ENCODE data around the gene ZNF408.
"Not testable (repeated sequence)": the region's sequence is repeated elsewhere in the genome, so short reads cannot be mapped to it uniquely, and the experiment has no call there.

ZNF408 gene

GRCh38 chr11:46700241-46701077, at the start of gene ZNF408, which contains the start of gene ARHGAP1:
TSS of gene ZNF408 (plus strand) at chr11:46701031. CDS start at chr11:46701048, 17 bp downstream.
TSS of gene ARHGAP1 (minus strand) at chr11:46700619. CDS start at chr11:46696107, 4,512 bp downstream.
- DNase-seq (ENCODE audit: low spot score) = peak; percentile 98

GRCh38 chr11:46655631-46656030, 45.2 kb upstream of the ZNF408 start:
- DNase-seq (ENCODE audit: low spot score) = no peak

GRCh38 chr11:46657186-46657585, 43.6 kb upstream of the ZNF408 start:
- no peak for DNase-seq (ENCODE audit: low spot score)

DNA sequence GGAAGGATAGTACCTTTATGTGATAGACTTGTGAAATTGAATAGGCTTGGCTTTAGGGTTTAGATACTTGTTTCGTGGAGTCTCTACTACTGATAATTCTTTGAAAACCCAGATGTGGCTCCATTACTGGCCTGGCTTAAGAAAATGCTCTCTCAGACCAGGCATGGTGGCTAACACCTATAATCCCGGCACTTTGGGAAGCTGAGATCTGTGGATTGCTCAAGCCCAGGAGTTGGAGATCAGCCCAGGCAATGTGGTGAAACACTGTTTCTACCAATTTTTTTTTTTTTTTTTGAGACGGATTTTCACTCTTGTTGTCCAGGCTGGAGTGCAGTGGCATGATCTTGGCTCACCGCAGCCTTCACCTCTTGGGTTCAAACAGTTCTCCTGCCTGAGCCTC, 42.6 kb upstream of the ZNF408 start:
- DNase-seq (ENCODE audit: low spot score) = no peak

- no peak for DNase-seq (ENCODE audit: low spot score)
Measured at GRCh38 chr11:46659908-46660307, 40.9 kb upstream of the ZNF408 start.

GRCh38 chr11:46661836-46662235, 39.0 kb upstream of the ZNF408 start:
- DNase-seq (ENCODE audit: low spot score) = no peak

- DNase-seq (ENCODE audit: low spot score) = no peak
Measured at GRCh38 chr11:46662366-46662765, 38.5 kb upstream of the ZNF408 start.

DNA sequence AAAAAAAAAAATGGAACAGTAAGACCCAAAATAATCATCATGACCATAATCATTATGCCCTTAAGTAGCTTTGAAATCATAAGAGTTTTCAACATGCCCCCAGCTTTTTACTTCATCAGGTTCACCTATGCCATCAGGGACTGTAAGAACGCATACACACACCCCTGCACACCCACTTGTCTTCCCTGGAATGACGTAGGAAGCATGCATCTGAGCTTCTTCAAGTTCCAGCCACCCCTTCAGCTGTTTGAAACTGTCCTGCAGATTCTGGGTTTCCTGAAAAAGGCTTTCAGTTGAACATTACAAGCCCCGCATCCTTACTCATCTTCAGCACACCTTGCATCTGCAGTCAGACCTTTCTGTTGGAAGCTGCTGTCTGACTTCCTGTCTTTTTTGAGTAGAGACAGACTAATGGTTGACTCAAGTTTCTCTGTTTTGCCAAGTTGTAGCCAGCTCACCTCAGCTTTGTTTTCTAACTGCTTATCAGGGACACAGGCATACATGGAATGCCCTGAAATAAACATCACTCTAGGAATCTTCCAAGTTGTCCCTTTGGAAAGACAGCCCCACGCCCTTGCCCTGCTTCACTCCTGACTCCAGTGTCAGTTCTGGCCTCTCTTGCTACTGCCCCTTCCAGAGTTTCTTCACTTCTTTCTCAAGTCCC, 37.4 kb upstream of the ZNF408 start:
- DNase-seq (ENCODE audit: low spot score) = no peak

DNA sequence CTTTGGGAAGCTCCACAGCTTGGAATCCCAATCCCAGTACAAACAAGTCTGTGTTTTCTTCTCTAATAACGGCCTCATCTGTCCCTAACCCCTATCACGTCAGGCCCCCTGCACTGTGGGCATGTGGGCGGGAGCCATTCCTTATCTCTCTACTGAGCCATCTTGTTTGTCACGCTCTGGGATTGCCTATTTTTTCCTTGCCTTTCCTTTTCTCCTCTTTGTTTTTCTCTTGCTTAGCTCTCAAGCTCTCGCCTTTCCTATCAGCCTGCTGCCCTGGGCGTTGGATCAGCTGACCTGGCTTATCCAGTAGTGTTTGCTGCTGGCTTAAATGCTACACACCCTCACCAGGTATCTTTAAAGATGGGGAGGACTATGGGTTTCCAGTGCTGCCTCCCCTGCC, 36.2 kb upstream of the ZNF408 start:
- DNase-seq (ENCODE audit: low spot score) = no peak

- DNase-seq (ENCODE audit: low spot score) = no peak
Measured at GRCh38 chr11:46665356-46665755, 35.5 kb upstream of the ZNF408 start.

DNA sequence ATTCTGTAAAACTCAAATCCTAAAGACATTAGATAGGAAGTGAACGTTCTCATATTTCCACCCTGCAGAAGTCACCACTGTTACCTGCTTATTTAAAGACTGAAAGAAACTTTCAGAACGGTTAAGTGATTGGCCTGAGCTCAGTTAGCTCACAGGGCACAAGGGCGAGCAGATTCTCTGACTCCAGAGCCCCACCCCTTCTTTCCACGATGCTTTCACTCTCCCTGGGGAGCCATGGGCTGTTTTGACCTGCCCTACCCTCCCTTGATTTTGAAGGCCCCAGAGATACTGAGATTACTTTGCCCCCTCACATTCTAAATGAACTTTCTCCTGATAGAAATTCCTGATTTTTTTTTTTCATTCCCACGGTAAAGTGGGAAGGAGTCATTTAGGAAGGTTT, 34.3 kb upstream of the ZNF408 start:
- no peak for DNase-seq (ENCODE audit: low spot score)

DNA sequence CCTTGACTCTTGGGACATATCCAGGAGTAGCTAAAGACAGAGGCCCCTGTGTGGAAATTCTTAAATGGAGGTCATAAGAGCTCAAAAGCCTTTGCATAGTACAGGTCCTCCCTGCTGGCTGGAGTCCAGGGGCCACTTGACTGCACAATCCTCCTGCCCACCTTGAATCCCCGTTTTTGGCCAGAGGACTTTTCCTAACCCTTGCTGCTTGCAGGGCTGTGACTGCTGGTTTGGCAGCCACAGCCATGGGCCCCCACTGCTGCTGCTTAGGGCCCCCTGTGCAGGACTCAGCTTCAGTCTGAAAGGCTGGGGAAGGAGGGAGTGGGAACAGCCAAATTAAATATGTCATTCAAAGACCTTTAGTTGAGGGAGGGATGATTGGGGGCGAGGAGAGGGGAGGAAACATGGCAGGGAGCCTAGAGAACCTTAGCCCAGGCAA, 33.8 kb upstream of the ZNF408 start:
- no peak for DNase-seq (ENCODE audit: low spot score)

GRCh38 chr11:46668480-46669085, 32.2 kb upstream of the ZNF408 start:
- DNase-seq (ENCODE audit: low spot score) = no peak

DNA sequence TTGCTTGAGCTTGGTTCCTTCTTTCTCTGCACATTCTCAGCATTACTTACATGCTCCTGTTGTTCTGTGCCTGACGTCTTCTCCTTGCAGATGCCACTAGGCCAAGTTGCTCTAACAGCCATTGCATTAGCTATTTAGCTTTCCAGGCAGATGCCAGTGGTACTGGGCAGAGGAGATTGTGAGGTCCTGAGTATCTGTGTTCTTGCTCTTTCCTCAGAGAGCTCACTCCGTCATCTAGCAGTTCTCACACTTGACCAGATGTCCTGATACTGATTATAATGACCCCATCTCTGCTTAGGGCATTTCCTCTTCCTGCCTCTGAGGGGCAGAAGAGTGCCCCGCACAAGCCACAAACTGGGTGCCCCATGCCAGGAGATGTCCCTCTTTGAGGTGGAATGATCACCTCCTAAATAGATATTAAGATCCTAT, 31.1 kb upstream of the ZNF408 start:
- DNase-seq (ENCODE audit: low spot score) = no peak

DNA sequence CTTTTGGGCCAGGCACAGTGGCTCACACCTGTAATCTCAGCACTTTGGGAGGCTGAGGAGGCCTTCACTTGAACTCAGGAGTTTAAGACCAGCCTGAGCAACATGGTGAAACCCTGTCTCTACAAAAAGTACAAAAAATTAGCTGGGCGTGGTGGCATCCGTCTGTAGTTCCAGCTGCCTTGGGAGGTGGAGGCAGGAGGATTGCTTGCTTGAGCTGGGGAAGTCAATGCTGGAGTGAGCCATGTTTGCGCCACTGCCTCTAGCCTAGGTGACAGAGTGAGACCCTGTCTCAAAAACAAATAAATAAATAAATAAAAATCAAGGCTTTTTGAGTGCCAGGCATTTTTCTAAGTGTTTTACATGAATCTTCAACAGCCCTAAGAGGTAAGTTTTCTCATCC, 30.3 kb upstream of the ZNF408 start:
- not testable (repeated sequence) for DNase-seq (ENCODE audit: low spot score)

DNA sequence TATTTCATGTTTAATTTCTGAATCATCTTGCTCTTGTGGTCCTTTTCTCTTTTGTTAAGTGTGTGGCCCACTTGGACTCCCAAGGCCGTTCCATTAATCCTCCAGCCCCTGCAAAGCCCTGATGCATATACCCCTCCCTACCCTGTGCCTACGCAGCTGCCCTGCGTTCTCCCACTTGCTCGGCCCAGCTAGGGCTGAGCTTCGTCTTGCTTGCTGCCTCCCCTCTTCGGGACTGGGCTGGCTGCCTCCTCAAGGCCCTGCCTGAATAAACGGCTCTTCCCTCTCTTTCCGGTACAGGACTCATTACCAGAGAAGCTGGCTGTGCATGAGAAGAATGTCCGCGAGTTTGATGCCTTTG, 28.9 kb upstream of the ZNF408 start:
- no peak for DNase-seq (ENCODE audit: low spot score)

DNA sequence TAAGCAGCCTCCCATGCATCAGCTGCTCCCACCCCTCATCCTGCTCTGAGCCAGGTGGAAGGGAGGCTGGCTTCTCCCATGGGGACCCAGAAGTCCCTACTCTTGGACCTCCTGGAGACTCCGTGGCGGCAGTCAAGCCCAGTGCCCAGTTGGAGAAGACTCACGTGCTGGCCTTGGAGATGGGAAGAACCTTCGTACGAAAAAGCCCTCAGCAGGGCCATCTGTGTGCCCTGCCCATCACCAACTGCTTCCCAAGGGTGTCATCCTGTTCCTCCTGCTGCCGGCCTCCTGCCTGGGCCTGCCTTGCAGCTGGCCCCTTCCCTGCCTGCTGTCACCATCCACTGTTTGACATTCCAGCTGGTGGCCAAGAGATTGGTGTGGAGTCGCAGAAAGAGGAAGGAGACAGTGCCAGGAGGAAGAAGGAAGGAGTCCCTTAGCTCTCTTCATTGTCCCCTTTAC, 28.4 kb upstream of the ZNF408 start:
- DNase-seq (ENCODE audit: low spot score) = no peak

- DNase-seq (ENCODE audit: low spot score) = no peak
Measured at GRCh38 chr11:46673713-46674462, 26.9 kb upstream of the ZNF408 start.

DNA sequence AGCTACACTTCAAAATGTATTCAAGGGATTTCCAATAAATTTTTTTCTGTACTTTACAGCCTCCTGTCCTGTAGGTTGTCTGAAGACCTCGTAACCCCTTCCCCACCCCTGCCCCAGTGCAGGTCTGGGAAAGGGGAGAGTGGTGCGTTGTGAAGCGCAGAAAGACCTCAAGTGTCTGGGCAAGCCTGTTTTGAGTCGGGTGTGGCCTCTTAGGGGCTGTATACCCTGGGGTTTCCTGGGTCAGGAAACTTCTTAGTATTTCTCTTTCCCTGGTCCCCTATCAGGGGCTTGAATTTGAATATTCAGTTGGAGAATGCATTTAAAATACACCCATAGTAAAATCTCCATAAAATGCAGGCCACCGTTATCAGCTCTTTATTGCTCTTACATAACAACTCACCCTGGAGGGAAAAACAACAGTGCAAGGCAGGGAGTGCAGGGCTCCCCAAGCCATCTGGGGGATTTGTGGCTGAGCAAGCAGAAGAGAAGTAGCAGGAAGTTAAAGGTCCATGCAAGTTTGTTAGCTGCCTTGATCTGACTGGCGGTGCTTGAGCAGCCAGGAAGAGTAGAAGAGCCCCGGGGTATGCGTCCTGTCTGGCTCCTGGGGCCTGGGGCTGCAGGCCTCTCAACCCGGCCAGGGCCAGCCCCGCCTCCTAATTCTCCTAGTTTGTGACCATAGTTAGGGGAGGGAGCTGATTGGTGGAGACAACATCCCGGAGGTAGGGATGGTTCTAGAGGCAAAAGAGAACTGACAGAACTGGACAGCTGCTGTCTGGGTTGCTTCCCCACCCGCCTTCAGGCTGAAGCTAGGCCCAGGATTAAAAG, 26.2 kb upstream of the ZNF408 start:
- DNase-seq (ENCODE audit: low spot score) = peak; percentile 75

DNA sequence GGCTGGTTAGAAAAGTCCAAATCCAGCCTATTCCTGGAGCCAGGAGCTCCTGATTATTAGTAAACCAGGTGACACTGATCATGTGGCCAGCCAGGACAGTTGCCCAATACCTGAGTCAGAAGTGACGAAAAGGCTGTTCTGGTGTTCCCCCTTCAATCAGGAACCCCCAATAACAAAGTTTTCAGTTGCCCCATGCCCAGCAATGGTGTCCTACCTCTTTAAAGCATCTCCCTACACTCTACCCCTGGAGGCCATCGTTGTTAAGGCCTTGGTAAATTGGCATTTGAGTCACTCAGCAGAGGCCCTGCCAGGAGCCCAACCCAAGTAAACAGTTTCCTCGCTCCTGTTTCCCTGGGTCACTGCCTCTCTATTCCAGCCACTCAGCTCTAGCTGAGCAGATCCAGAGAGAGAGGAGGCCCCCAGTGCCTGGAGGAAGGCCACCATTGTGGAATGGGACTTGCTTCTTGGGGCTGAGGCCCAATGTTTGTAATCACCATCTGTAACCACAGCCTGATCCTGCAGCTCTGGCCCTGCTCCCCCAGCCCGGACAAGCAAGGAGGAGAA, 25.5 kb upstream of the ZNF408 start:
- DNase-seq (ENCODE audit: low spot score) = no peak

- DNase-seq (ENCODE audit: low spot score) = no peak
Measured at GRCh38 chr11:46675949-46676348, 24.9 kb upstream of the ZNF408 start.

All from ecto neural progenitor cell (in vitro differentiated cells).